ENCODE measurements around the gene PKD1L1. TPM values are rescaled to one million over a fixed set of nuclear protein-coding genes. Genes with fewer than 3 reads are reported as not detected.

Gene PKD1L1
- total and polyA plus RNA-seq, 3 donors from 2014 or later: 4.0 to 4.8 (median 4.2) TPM

- 81 to 83% methylated on average over 11 of the region's 11 CpGs for WGBS, 2 donors
- DNase-seq: no peak
- no peaks in the 10 kb centered on the region for H3K9me3 ChIP-seq
- no peaks in the 10 kb centered on the region for H3K36me3 ChIP-seq (ENCODE audit: low read depth, missing control alignments)
- no peak overlapping the region for H3K27ac ChIP-seq
- no peak overlapping the region for H3K4me3 ChIP-seq
- H3K4me1 ChIP-seq: no peaks in the 10 kb centered on the region
- no peak for TF ChIP-seq POLR2A (IDR thresholded peaks at IDR 0.05)
- no peak for TF ChIP-seq CTCF (IDR thresholded peaks at IDR 0.05)
- intact Hi-C loops (cut with DNase I; ENCODE audit: low total_unique reads): loop anchor here (10.0 kb wide), 1 partner anchor 390 kb away; no protein-coding TSS in a partner anchor
- no peaks in the 10 kb centered on the region for H3K27me3 ChIP-seq
Observed at GRCh38 chr7:47814905-47815613, 133.2 kb downstream of the PKD1L1 start.

- no peak for DNase-seq
- Histone ChIP-seq H3K9me3 (no peaks in the 10 kb centered on the region), H3K36me3 (ENCODE audit: low read depth, missing control alignments) (no peaks in the 10 kb centered on the region), H3K4me1 (no peaks in the 10 kb centered on the region), H3K4me3 (no peak overlapping the region), H3K27me3 (no peaks in the 10 kb centered on the region), H3K27ac (no peak overlapping the region)
- WGBS, 2 donors: 82 to 87% methylated on average over 10 of the region's 10 CpGs
- intact Hi-C loops (cut with DNase I; ENCODE audit: low total_unique reads): loop anchor here (10.0 kb wide), 1 partner anchor 389 kb away; no protein-coding TSS in a partner anchor
- no peak for TF ChIP-seq CTCF (IDR thresholded peaks at IDR 0.05)
- no peak for TF ChIP-seq POLR2A (IDR thresholded peaks at IDR 0.05)
Observed at GRCh38 chr7:47813620-47814260, 134.5 kb downstream of the PKD1L1 start.

GRCh38 chr7:47812429-47813136, 135.7 kb downstream of the PKD1L1 start:
- peaks cover under 1% of the 10 kb centered on the region for H3K4me1 ChIP-seq
- no peak overlapping the region for H3K27ac ChIP-seq
- TF ChIP-seq CTCF (IDR thresholded peaks at IDR 0.05) (no peak), POLR2A (IDR thresholded peaks at IDR 0.05) (no peak)
- intact Hi-C loops (cut with DNase I; ENCODE audit: low total_unique reads): loop anchor here (10.0 kb wide), 1 partner anchor 388 kb away; no protein-coding TSS in a partner anchor
- no peak overlapping the region for H3K4me3 ChIP-seq
- no peaks in the 10 kb centered on the region for H3K36me3 ChIP-seq (ENCODE audit: low read depth, missing control alignments)
- WGBS, 2 donors: 80 to 83% methylated on average over 15 to 16 of the region's 16 CpGs
- H3K27me3 ChIP-seq: no peaks in the 10 kb centered on the region
- no peaks in the 10 kb centered on the region for H3K9me3 ChIP-seq
- no peak for DNase-seq

- H3K36me3 ChIP-seq (ENCODE audit: low read depth, missing control alignments): no peaks in the 10 kb centered on the region
- H3K4me1 ChIP-seq: peaks cover 7% of the 10 kb centered on the region
- no peaks in the 10 kb centered on the region for H3K9me3 ChIP-seq
- H3K4me3 ChIP-seq: no peak overlapping the region
- H3K27ac ChIP-seq: no peak overlapping the region
- intact Hi-C loops (cut with DNase I; ENCODE audit: low total_unique reads): loop anchor here (10.0 kb wide), 1 partner anchor 387 kb away; no protein-coding TSS in a partner anchor
- TF ChIP-seq CTCF (IDR thresholded peaks at IDR 0.05): no peak
- TF ChIP-seq POLR2A (IDR thresholded peaks at IDR 0.05): no peak
- no peak for DNase-seq
- 71 to 84% methylated on average over 6 to 10 of the region's 10 CpGs for WGBS, 2 donors
- H3K27me3 ChIP-seq: no peaks in the 10 kb centered on the region
Observed at GRCh38 chr7:47811632-47812380, 136.5 kb downstream of the PKD1L1 start.
